ENCODE data around the gene RANBP3L.
"Not testable (repeated sequence)": the region's sequence is repeated elsewhere in the genome, so short reads cannot be mapped to it uniquely, and the experiment has no call there.

The RANBP3L gene, protein sequence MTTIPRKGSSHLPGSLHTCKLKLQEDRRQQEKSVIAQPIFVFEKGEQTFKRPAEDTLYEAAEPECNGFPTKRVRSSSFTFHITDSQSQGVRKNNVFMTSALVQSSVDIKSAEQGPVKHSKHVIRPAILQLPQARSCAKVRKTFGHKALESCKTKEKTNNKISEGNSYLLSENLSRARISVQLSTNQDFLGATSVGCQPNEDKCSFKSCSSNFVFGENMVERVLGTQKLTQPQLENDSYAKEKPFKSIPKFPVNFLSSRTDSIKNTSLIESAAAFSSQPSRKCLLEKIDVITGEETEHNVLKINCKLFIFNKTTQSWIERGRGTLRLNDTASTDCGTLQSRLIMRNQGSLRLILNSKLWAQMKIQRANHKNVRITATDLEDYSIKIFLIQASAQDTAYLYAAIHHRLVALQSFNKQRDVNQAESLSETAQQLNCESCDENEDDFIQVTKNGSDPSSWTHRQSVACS

DNA sequence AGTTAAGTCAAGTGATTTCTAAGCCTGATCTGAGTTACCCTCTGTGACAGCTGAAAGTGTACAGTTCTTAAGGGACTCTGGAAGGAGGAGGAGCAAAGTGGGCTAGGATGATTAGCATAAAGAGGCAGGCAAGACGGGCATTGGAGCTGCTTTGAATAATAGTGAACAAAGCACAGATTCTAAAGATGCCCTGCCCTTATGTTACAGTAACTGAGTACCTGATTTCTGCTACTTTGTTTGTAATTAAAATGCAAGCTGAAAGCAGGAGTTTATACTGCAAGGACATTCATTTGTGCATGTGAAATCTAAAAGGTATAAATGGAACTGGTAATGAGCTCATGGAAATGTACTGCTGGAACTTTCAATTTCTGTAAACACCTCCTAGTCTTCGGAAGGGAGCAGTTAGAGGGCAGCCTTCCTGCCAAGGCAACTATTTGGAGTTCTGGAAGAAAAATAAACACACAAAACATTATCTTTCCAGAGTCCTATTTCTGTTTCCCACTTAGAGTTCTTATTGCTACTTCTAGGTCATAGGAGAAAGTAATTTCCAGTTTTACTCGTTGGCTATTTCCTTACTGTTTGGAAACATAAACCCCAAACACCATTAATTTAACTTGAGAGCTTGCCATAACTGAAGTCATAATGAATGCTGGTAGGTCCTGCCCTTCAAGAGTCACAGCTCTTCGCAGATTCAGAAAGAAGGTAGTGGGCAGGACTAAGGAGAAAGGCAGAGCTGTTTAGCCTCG lies at the start of gene RANBP3L:
TSS of gene RANBP3L (minus strand) at position 45 of the 746 bp plus-strand sequence. CDS start 486 bp downstream, outside the sequence.
- no peak for DNase-seq

DNA sequence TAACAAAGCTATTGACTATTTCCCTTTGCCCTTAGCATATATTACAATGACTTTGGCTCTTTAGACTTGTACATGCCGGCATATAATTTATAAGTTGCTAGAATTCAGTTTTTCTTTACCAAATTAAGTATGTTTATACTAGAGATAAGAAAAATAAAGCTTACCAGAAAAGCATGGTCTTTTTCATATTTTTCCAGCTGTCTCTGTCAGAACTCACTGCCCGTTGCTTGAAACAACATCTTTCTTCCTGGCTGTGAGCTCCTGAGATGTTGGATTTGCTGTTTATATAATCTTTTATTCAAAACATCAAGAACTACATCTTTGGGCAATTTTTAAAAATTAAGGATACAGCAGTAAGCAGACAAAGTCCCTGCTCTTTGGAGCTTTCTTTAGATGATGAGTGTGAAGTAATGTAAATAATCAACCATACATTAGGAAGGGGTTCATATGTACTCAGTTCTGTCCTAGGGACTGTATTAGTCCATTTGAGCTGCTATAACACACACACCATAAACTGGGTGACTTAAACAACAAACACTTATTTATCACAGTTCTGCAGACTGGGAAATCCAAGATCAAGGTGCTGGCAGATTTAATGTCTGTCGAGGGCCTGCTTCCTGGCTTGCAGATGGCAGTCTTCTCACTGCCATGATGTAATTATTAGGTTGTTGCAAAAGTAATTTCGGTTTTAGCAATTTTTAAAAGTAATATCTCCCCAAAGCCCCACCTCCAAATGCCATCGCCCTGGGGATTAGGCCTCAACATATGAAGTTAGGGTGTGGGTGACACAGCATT lies 45.4 kb upstream of the RANBP3L start:
- no peak for DNase-seq

DNA sequence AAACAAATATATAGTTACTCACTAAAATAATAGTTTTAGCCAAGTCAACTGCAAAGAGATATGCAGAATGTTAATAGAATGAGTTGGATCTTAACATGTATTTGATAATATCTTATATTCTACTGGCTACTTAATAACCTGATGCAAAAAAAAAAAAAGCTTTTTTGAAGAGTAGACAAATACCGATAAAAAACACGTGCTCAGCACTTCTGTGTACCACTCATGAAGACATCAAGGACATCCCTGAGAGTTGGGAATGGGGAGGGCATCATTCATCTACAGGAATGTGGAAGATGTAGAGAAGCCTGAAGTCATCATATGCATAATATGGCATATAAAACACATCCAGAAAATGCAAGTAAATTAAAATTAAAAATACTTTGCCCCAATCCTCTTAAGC lies 43.2 kb upstream of the RANBP3L start:
- no peak for DNase-seq

DNA sequence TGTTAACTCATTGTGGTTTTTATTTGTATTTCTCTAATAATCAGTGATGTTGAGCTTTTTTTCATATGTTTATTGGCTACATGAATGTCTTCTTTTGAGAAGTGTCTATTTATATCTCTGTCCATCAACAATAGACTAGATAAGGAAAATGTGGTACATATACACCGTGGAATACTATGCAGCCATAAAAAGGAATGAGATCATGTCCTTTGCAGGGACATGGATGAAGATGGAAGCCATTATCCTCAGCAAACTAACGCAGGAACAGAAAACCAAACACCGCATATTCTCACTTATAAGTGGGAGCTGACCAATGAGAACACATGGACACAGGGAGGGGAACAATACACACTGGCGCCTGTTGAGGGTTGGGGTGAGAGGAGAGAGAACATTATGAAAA lies 40.0 kb upstream of the RANBP3L start:
- not testable (repeated sequence) for DNase-seq

DNA sequence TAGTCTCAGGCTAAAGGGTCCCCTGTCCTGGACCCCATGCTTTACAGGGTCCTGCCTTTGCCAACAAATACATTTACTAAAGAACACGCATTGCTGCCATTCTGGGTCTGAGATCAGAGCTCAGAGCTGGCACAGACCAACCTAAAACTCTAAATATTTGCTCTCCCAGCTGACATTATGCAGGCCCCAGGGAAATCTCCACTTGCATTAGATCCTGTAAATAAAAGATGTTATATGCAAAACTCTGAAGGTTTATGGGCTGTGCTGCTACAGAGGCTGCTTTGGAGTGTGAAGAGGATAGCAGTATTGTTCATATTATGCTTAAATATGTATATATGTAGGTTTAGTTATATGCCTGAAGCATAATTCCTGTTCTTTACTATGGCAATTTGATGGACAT lies 35.9 kb upstream of the RANBP3L start:
- DNase-seq: no peak

DNA sequence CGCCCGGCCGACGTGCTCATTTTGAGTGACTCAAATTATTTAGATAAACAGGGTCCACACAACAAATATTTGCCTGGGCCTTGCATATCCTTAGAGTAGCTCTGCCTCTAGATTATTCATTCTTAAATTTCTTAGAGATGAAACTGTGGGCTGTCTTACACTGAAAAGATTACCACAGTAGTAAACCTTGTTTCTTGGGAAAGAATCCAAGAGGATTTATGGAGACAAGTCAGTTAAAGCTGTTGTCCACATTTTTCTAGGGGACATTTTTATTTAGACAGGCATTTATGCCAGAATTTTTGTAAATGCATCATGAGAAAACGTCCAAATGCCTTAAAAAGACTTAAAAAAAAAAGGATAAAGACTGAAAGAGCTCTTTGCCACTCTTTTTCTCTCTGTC lies 32.6 kb upstream of the RANBP3L start:
- no peak for DNase-seq

DNA sequence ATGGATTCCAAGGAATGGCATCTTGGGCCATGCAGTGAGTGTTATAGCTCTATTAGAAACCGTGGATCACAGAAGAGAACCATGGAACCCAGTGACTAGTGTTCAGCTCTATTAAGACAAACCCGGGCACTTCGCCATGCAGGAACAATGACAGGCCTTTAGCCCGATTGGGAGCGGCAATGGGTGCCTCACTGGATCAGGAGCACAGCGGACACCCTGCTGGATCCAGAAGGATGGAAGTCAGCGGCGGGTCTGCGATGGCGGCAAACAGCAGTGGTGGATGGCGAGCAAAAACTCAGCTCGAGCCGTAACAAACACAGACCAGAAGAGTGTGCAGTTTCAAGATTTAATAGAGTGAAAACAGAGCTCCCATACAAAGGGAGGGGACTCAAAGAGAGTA lies 31.0 kb upstream of the RANBP3L start:
- not testable (repeated sequence) for DNase-seq

DNA sequence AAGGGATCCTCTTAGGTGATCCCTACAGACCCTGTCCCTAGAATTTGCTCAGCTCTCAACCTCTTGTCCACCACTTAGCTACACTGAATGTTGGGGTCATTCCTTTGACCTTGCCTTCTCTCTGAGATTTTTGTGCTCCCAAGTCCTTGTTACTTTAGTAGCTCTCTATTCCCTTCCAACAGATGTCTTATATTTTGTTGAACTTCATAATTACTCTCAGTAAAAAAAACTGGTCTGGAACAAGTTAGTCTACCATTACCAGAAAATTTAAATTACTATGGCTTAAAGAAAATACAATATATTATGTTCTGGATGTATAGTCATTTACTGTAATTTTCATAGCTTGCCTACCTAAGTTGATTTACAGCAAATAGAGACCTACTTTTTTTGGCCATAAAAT lies 23.5 kb upstream of the RANBP3L start:
- no peak for DNase-seq

DNA sequence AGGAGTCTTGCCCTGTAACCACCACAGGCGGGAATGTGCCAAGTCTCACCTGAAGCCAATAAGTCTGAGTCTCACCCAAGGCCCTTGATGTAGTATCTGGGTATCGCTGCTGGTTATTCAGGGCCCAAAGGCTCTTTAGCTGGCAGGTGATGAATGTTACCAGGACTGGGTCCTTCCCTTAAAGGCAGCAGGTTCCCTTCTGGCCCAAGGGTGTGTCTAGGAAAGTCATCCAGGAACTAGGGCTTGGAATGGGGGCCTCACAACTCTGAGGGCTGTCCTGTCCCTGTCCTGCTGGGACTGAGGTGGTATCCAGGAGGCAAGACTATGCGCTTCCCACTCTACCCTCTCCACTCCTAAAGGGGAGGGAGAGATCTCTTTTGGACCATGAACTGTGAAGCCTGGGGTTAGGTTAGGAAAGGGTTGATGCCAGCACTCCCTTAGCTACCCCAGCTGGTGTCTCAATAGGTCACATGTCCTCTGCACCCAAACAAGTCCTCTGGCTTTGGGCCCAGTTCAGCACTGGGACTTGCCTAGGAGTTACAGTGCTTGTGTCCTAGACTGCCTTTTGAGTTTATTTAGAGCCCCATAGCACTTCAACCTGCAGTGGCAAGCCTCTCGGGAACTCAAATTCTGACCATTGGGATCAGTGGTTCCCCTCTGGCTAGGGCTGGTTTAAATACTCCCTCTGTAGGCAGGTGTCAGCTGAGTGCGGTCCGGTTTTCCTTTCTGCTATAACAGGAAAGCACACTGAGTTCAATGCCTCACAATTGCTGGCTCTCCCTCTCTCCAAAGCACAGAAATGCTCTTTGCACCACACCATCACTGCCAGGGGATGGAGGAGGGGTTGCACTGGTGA lies 22.5 kb upstream of the RANBP3L start:
- DNase-seq: peak; percentile 15

DNA sequence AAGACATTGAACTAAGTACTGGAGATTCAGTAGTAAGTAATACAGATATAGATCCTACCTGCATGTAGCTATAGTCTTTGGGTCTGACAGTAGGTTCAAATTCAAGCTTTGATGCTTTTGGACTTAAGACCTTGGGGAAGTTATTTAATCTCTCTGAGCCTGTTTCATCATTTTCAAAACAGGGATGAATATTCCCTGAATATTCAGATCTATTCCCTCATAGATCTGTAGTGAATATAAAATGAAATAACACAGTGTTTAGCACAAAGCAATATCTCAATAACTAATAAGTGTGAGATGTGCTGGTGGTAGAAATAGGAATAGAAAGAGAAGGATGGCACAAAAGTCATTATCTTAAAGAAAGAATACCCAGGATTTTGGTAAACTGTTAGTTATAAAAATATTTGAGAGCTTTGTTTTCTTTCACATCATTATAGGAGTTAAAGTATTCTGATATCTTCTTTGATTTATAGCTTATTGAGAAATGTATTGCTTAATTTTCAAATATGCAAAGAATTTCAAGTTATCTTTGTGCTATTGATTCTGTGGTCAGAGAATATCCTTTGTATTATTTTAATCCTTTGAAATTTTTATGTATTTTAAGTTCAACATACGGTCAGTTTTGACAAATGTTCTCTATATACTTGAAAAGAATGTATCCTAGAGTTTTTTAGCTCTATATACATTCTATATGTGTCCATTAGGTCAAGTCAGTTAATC lies 11.4 kb upstream of the RANBP3L start:
- no peak for DNase-seq

DNA sequence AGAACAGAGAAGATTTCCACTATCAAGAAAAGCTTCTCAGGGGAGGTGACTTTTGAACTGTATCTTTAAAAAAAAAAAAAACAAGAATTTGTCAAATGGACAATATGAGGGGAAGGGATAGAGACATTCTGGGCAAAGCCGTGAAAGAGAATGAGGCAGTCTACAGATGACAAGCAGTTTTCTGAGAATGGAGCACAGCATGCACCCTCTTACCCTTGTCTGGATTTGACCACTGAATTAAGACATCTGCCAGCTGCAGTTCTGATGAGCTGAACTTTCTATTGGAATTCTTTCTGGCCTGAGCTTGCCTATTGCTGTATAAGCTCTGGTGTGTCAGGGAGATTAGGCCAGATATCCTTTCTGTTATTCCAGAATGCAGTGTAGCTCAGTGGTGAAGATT lies 10.3 kb upstream of the RANBP3L start:
- no peak for DNase-seq

DNA sequence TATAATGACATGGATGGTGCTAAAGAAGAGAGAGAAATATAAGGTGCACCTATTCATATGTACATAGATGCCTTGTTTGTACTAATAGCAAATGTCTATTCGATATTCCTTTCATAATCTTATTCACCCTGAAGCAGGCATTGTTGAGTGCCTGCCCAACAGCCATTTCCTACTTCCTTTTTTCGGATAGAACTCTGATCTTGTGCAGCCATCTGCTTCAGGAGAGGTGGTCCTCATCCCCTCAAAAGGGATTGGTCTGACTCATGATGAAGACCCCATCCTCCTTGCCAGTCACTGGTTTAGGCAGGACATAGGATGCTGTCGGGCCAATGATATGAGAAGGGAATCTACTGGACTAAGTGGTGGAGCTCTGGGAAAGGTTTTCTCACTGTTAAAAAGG lies 8.4 kb upstream of the RANBP3L start:
- DNase-seq: no peak

DNA sequence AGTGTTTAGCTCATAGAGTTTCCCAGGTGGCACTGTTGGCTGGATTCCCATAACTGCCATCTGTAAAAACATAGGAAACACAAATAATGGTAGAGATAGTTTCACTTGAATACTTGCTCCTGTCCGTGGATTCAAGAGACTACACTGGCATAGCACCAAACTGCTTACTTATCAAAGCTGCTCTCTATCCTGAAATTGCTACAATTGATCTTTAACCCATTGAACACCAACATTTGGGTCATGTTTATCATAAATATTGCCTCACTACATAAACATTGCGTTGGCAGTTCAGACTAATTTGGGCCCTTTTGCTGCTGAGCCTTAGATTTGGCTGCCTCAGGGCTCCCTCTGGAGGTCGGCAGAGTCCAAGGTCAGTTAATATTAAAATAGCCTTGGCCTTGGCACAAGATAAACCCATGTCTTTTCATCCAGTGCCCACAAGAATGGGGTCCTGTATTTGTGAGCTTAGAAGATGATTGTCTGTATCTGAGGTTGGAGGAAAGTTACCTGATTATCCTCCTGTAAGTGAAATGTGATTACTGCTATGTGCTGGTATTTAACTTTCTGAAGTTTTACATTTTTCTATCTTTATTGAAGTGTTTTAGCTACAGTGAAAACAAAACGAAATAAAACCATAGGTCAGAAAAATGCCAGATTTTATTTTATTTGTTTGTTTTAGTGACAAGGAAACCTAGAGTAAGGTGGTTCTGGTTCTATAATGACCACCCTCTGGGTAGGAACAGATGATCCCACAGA lies 4.0 kb upstream of the RANBP3L start:
- DNase-seq: peak; percentile 95

DNA sequence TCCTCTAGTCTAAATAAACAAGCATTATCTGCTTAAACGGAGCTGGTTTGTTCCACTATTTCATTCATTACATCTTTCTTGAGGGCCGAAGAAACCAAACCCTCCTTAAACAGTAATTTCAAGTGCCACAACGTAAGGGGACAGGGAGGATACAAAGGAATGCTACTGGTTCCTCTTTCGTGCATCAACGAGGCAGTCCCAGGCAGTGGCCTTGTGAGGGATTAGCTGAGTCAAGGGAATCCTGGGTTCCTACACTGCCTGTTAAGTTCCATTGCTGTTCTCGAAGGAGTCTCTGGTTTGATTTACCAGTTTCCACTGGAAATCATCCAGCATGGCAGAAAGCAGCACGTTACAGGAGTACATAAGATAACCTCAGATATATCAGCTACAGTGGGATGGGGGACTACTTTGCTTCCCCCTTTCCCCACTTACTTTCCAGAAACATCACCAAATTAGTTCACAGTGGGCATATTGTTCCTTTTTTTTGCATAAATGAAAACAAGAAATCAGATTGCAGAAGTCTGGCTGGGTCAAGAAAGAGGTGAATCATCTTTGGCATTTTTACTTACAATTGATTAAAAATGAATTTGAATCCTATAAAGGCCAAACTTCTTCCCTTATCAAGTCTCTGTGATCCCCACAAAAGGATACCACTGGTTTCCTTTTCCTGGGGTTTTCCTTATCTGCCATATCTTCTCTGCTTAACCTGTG lies 2.5 kb upstream of the RANBP3L start:
- DNase-seq: no peak

DNA sequence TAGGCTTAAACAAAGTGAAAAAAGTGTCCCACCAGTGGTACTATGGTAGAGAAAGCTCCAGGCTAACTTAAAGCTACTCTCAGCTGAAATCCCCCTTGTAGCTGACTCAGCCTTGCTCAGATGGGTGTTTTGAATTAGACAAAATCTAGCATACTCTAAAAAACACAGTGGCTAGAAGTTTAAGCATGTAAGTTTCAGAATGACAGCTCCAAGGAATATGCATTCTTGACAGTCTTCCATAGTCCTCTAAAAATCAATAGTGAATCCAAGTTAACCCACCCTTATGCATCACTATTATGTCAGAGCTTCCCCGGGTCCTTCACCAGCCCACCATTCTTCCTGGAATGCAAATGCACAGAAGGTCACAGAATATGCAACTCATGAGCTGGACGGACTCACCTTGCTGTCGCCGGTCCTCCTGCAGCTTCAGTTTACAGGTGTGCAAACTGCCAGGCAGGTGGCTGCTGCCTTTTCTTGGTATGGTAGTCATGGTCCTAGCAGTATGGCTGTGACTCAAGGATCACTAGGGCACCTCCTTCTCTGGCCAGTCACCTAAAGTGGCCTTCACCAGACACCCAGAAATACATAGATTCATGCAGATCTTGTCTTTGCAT lies 668 bp downstream of the RANBP3L start:
- DNase-seq: no peak

DNA sequence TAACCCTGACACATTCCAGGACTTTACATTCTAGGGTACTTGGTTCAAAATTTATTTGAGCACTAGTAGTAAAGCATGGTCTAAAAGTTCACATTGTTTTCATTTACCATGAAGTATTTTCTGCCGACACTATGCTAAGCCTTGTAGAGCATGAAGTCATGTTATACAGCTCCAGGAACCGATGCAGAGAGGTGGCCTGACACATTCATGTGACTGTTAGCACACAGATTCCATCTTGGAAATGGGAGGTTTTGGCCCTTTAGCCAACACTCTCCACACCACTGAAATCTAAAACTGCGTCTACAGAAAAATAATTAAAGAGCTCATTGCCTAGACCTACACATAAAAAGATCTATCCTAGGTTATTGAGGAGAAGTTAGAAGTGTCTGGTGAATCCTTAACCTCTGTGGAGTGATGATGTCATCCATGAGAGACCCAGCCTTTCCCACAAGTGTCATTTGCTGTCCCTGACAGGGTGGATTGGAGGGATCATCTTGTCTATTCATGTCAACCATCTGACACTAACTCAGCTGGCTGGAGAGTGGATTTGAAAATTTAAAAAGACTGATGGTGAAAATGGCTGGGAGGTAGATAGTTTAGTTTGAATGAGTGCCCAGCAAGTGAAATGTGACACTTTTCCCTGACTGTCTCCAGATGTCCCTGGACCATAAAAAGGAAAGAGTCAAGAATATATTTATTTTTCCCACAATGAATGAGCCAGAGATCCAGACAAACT lies 1.3 kb downstream of the RANBP3L start:
- no peak for DNase-seq

DNA sequence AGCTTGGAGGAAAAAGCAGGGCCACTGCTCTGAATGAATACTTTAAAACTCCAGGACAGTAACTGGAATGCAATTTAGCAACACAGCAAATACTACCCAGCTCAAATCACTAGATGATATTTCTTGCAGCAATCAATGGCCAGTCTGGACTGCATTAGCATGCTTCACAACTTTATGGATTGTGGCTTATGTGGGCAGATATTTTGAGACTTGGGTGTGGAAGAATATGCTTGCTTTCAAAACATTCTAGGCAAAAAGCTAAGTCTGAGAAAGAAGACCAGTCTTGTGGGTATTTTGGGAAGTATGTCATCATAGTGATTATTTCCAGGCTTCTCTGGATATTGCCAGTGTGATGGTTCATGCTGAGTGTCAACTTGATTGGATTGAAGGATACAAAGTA lies 3.1 kb downstream of the RANBP3L start:
- DNase-seq: no peak

DNA sequence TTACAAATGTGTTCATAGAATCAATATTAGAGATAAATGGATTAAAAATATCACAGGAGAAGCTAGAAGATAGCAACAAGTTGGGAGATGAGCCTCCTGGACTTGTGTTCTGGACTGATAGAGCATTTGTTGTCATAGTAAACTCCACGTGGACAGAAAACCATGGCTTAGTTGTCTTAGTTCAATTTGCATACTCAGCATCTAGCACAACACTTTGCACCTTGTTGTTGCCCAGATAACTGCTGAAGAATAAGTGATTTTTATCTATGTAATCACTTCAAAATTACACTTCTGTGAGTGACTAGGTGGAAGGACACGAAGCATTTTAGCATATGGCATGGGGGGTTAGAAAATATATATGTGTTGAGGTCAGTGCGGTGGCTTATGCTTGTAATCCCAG lies 4.0 kb downstream of the RANBP3L start:
- no peak for DNase-seq
